Measurements from ENCODE around the gene ACVRL1.

DNA sequence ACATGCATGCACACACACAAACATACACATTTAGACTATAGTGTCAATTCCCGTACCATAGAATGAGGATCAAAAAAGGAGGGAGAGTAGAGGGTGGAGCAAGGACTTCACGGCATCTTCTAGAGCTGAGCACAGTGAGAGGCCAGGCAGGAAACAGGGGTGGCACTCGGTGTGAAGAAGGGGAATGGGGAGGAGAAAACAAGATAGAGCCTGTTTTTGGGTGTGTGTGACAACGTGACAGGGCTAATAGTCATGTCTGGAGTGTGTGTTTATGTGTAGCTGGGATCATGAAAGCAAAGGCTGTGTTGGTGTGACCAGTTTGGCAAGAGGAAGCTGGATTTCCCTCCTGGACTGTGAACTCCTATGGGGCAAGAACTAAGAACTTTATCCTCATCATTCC lies 34.3 kb downstream of the ACVRL1 start:
- TF ChIP-seq POLR2A (IDR thresholded peaks at IDR 0.05) = no peak
- TF ChIP-seq, protein P1, sequence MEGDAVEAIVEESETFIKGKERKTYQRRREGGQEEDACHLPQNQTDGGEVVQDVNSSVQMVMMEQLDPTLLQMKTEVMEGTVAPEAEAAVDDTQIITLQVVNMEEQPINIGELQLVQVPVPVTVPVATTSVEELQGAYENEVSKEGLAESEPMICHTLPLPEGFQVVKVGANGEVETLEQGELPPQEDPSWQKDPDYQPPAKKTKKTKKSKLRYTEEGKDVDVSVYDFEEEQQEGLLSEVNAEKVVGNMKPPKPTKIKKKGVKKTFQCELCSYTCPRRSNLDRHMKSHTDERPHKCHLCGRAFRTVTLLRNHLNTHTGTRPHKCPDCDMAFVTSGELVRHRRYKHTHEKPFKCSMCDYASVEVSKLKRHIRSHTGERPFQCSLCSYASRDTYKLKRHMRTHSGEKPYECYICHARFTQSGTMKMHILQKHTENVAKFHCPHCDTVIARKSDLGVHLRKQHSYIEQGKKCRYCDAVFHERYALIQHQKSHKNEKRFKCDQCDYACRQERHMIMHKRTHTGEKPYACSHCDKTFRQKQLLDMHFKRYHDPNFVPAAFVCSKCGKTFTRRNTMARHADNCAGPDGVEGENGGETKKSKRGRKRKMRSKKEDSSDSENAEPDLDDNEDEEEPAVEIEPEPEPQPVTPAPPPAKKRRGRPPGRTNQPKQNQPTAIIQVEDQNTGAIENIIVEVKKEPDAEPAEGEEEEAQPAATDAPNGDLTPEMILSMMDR (IDR thresholded peaks at IDR 0.05) = no peak
